Ovary (tissue), 9 donors: Measurements from ENCODE around the gene UTP15. TPM values are rescaled to one million over a fixed set of nuclear protein-coding genes. Genes with fewer than 3 reads are reported as not detected.

ENCODE experiments used
- DNase-seq, 5 donors: peaks; one replicate each; pipeline ENCODE4 v3.0.0-alpha.2; 2019 to 2020
- H3K27ac ChIP-seq, 2 donors: fragments of 200-600 bp; one replicate each; pipeline versions ENCODE4 v1.5.1 to v1.8.0; 2019 to 2022
- H3K27me3 ChIP-seq: fragments of 200-600 bp; one replicate; pipeline ENCODE4 v1.8.0; 2022
- H3K36me3 ChIP-seq: fragments of 200-600 bp; sonication (generic); one replicate; pipeline ENCODE4 v1.5.1; 2019
- H3K4me1 ChIP-seq: one replicate; pipeline ENCODE4 v1.8.1; 2013; ENCODE audit warnings: mild to moderate bottlenecking, moderate library complexity; ENCODE audit not compliant: insufficient read depth
- H3K4me3 ChIP-seq: fragments of 200-600 bp; sonication (generic); one replicate; pipeline ENCODE4 v1.5.1; 2017
- H3K9me3 ChIP-seq, 2 donors: fragments of 200-600 bp in 1 of 2; sonication (generic) in 1 of 2; one replicate each; pipeline versions ENCODE4 v1.5.1 to v1.8.1; 2013 to 2019; ENCODE audit warnings: mild to moderate bottlenecking in 1 of 2, moderate library complexity in 1 of 2
- CTCF ChIP-seq, 3 donors: fragments of 450-650 bp in 2 of 3; fragments of 200-600 bp in 1 of 3; IDR thresholded peaks; one replicate each; pipeline versions ENCODE4 v1.5.1 to v1.8.0; 2016 to 2022; ENCODE audit warnings: antibody characterized with exemption in 3 of 3, mild to moderate bottlenecking in 1 of 3
- EP300 ChIP-seq: sonication (generic); formaldehyde crosslinking; IDR thresholded peaks from one replicate; pipeline ENCODE4 v1.6.1; 2017; ENCODE audit warnings: antibody characterized with exemption
- POLR2A ChIP-seq: fragments of 450-650 bp; IDR thresholded peaks from one replicate; pipeline ENCODE4 v1.6.1; 2017; ENCODE audit warnings: antibody characterized with exemption, mild to moderate bottlenecking, moderate library complexity
- WGBS, 3 donors: extraction: QIAGEN DNeasy Blood & Tissue Kit in 1 of 3; methylation state at CpG; one replicate each; pipeline versions ENCODE4 v1.1.5 to v1.1.7; 2013 to 2017; 5-methylcytosine and 5-hydroxymethylcytosine counted together
- intact Hi-C, 4 donors: fragments of 100-400 bp; cut with DNase I; formaldehyde crosslinking; loops; one replicate each; pipeline versions ENCODE4 v1.11.0 to v1.15.1; 2022 to 2023
- polyA plus RNA-seq, 2 donors: library from polyadenylated mRNA; stranded (reverse); fragments of 200-250 nt in 1 of 2; fragments of 350-450 nt in 1 of 2; fragmentation: Illumina TruSeq in 1 of 2; extraction: RNeasy Lipid Tissue Mini Kit (QIAGEN cat#74804) in 1 of 2; gene quantifications; one replicate each; pipeline ENCODE4 v1.2.3, GENCODE V29; 2013 to 2014
- total RNA-seq, 7 donors: library from RNA; depleted of rRNA in 2 of 7; stranded (reverse); fragments of >200 nt in 2 of 7; fragmentation: NEBNext Ultra II Directional in 3 of 7; extraction: Animal tissue kit (Norgen Biotek cat#: 25700) in 3 of 7; gene quantifications; one replicate each; pipeline versions ENCODE4 v1.1.0 to v1.2.4, GENCODE V29; 2016 to 2023
- donor health status: DM: no; HTN: no; CAD: no; lungs with moderate emphysema.
- donor health status: DM: no; HTN: no; CAD: no.
- donor health status: Bipolar disorder and iron deficiency.
- donor health status: DM: yes; HTN: yes; CAD: no.
- donor health status: DM: no; HTN: no; CAD: no.
- donor health status: DM: yes; HTN: yes; CAD: no.

The UTP15 gene
- total and polyA plus RNA-seq, 9 donors = 3.5 to 28.0 (median 13.4) TPM

DNA sequence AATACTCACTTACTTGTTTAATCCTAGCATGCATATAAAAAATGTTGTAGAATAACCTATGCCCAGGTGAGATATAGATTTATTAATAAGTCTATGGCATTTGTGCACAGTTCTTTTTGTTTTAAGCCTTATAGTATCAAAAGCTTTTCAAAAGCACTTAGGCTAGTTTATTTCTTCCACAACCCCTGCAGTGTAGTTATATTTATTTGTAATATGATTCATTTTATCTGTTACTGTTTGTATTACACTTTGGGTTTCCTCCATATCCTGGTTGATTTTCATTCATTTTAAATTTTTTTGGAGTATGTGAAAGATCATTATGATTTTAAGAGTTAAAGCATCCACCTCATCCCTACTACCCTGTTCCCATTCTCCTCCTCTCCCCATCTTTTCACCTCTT is 41.7 kb downstream of the UTP15 start:
- Histone ChIP-seq H3K27me3 (no peaks in the 10 kb centered on the region), H3K4me1 (peaks cover 7% of the 10 kb centered on the region), H3K27ac (no peak overlapping the region), H3K36me3 (no peaks in the 10 kb centered on the region), H3K9me3 (no peaks in the 10 kb centered on the region), H3K4me3 (no peak overlapping the region)
- TF ChIP-seq CTCF (IDR thresholded peaks at IDR 0.05) (no peak), EP300 (no peak), POLR2A (no peak)
- intact Hi-C loops = no loop called here
- no peak for DNase-seq

DNA sequence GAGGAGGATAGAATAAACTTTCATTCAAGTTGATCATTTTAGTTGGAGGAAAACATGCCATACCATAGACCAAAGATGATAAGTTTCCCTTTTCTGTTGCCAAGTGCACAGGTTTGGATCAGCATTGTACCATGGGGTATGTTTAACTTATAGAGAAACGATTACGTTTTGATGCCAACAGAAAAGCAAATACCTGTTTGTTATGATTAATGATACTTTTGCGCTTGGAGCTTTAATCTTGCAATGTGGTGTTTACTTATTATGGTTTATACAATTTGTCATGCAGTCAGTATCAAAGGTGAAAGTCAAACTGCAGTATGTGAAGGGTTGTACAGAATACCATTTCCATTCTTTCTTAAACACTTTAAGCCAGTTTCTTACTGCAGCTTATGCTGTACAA is 47.3 kb downstream of the UTP15 start:
- TF ChIP-seq CTCF (IDR thresholded peaks at IDR 0.05) = no peak
- TF ChIP-seq EP300 = no peak
- no peak for TF ChIP-seq POLR2A
- Histone ChIP-seq H3K4me3 (no peak overlapping the region), H3K27ac (no peak overlapping the region), H3K27me3 (no peaks in the 10 kb centered on the region), H3K36me3 (no peaks in the 10 kb centered on the region), H3K9me3 (no peaks in the 10 kb centered on the region), H3K4me1 (peaks cover 2% of the 10 kb centered on the region)
- intact Hi-C loops = loop anchor here in 1 of 4 donors (10.0 kb wide), 1 partner anchor 172 kb away; no protein-coding TSS in a partner anchor
- WGBS, 3 donors = 75 to 85% (median 78%) methylated on average over 3 of the region's 3 CpGs
- DNase-seq = no peak

GRCh38 chr5:73615085-73615484 is 49.5 kb downstream of the UTP15 start:
- 86 to 96% (median 94%) methylated on average over 2 of the region's 2 CpGs for WGBS, 3 donors
- no peak overlapping the region for H3K27ac ChIP-seq
- H3K4me3 ChIP-seq = no peak overlapping the region
- H3K36me3 ChIP-seq = no peaks in the 10 kb centered on the region
- no peak for DNase-seq
- H3K4me1 ChIP-seq = peaks cover 2% of the 10 kb centered on the region
- intact Hi-C loops = loop anchor here in 1 of 4 donors (10.0 kb wide), 1 partner anchor 170 kb away; no protein-coding TSS in a partner anchor
- TF ChIP-seq EP300 (no peak), CTCF (IDR thresholded peaks at IDR 0.05) (no peak), POLR2A (no peak)
- H3K27me3 ChIP-seq = no peaks in the 10 kb centered on the region
- no peaks in the 10 kb centered on the region for H3K9me3 ChIP-seq

DNA sequence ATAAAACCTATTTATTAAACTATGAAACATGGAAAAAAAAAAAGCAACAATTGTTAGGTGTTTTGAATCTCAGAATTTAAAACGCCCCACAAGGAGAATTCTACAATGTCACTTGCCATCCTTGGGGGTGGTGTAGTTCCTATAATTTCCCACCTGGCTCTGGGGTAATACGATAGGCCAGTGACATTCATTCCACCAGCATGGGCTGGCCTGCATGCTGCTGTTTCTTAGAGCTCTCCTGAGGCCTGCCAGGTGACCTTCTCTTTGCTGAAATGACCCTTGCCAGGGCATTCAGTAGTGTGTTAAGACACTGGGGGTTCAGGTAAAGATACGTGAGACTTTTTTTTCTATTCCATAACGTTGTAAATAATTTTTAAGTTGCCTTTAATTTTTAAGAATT is 50.4 kb downstream of the UTP15 start:
- 81 to 95% (median 91%) methylated on average over 4 of the region's 4 CpGs for WGBS, 3 donors
- Histone ChIP-seq H3K27ac (no peak overlapping the region), H3K36me3 (no peaks in the 10 kb centered on the region), H3K4me1 (peaks cover 2% of the 10 kb centered on the region), H3K27me3 (no peaks in the 10 kb centered on the region), H3K4me3 (no peak overlapping the region), H3K9me3 (no peaks in the 10 kb centered on the region)
- intact Hi-C loops = loop anchor here in 1 of 4 donors (10.0 kb wide), 1 partner anchor 169 kb away; no protein-coding TSS in a partner anchor
- TF ChIP-seq EP300 (no peak), POLR2A (no peak), CTCF (IDR thresholded peaks at IDR 0.05) (no peak)
- no peak for DNase-seq
